Measurements from ENCODE around the gene SLC19A1.

Gene SLC19A1

GRCh38 chr21:45560106-45561021 lies 18.1 kb upstream of the SLC19A1 start:
- no peaks in the 10 kb centered on the region for H3K36me3 ChIP-seq (ENCODE audit: control insufficient read depth, insufficient read depth, low read length)
- no peaks in the 10 kb centered on the region for H3K27me3 ChIP-seq (ENCODE audit: control insufficient read depth, insufficient read depth, low read length)
- no peak overlapping the region for H3K4me3 ChIP-seq (ENCODE audit: low read length)
- no peaks in the 10 kb centered on the region for H3K4me1 ChIP-seq (ENCODE audit: control insufficient read depth, insufficient read depth, low read length)
- no peak overlapping the region for H3K9ac ChIP-seq (ENCODE audit: low read length)
- no peak overlapping the region for H3K27ac ChIP-seq (ENCODE audit: low read depth, low read length)

- H3K9ac ChIP-seq (ENCODE audit: low read length) = no peak overlapping the region
- no peak overlapping the region for H3K27ac ChIP-seq (ENCODE audit: low read depth, low read length)
- H3K4me1 ChIP-seq (ENCODE audit: control insufficient read depth, insufficient read depth, low read length) = no peaks in the 10 kb centered on the region
- H3K4me3 ChIP-seq (ENCODE audit: low read length) = no peak overlapping the region
- H3K27me3 ChIP-seq (ENCODE audit: control insufficient read depth, insufficient read depth, low read length) = no peaks in the 10 kb centered on the region
- H3K36me3 ChIP-seq (ENCODE audit: control insufficient read depth, insufficient read depth, low read length) = no peaks in the 10 kb centered on the region
These were observed 17.2 kb upstream of the SLC19A1 start for GRCh38 chr21:45559216-45560105.

- no peak overlapping the region for H3K4me3 ChIP-seq (ENCODE audit: low read length)
- no peaks in the 10 kb centered on the region for H3K27me3 ChIP-seq (ENCODE audit: control insufficient read depth, insufficient read depth, low read length)
- no peaks in the 10 kb centered on the region for H3K4me1 ChIP-seq (ENCODE audit: control insufficient read depth, insufficient read depth, low read length)
- no peaks in the 10 kb centered on the region for H3K36me3 ChIP-seq (ENCODE audit: control insufficient read depth, insufficient read depth, low read length)
- no peak overlapping the region for H3K9ac ChIP-seq (ENCODE audit: low read length)
- H3K27ac ChIP-seq (ENCODE audit: low read depth, low read length) = no peak overlapping the region
These were observed 15.9 kb upstream of the SLC19A1 start for GRCh38 chr21:45558044-45558721.

- no peak overlapping the region for H3K9ac ChIP-seq (ENCODE audit: low read length)
- no peaks in the 10 kb centered on the region for H3K27me3 ChIP-seq (ENCODE audit: control insufficient read depth, insufficient read depth, low read length)
- H3K4me3 ChIP-seq (ENCODE audit: low read length) = no peak overlapping the region
These were observed 15.4 kb upstream of the SLC19A1 start for GRCh38 chr21:45557616-45558043.

GRCh38 chr21:45556645-45557615 lies 14.7 kb upstream of the SLC19A1 start:
- H3K27me3 ChIP-seq (ENCODE audit: control insufficient read depth, insufficient read depth, low read length) = no peaks in the 10 kb centered on the region
- no peaks in the 10 kb centered on the region for H3K36me3 ChIP-seq (ENCODE audit: control insufficient read depth, insufficient read depth, low read length)
- no peak overlapping the region for H3K4me3 ChIP-seq (ENCODE audit: low read length)
- H3K9ac ChIP-seq (ENCODE audit: low read length) = no peak overlapping the region
- no peak overlapping the region for H3K27ac ChIP-seq (ENCODE audit: low read depth, low read length)
- no peaks in the 10 kb centered on the region for H3K4me1 ChIP-seq (ENCODE audit: control insufficient read depth, insufficient read depth, low read length)

More at GRCh38 chr21:45557616-45558043, 15.4 kb upstream of the SLC19A1 start:
- no peaks in the 10 kb centered on the region for H3K36me3 ChIP-seq (ENCODE audit: control insufficient read depth, insufficient read depth, low read length)
- H3K27ac ChIP-seq (ENCODE audit: low read depth, low read length) = no peak overlapping the region
- H3K4me1 ChIP-seq (ENCODE audit: control insufficient read depth, insufficient read depth, low read length) = no peaks in the 10 kb centered on the region

GRCh38 chr21:45556302-45556644 lies 14.0 kb upstream of the SLC19A1 start:
- Histone ChIP-seq H3K4me3 (ENCODE audit: low read length) (no peak overlapping the region), H3K27ac (ENCODE audit: low read depth, low read length) (no peak overlapping the region), H3K4me1 (ENCODE audit: control insufficient read depth, insufficient read depth, low read length) (no peaks in the 10 kb centered on the region), H3K27me3 (ENCODE audit: control insufficient read depth, insufficient read depth, low read length) (no peaks in the 10 kb centered on the region), H3K9ac (ENCODE audit: low read length) (no peak overlapping the region), H3K36me3 (ENCODE audit: control insufficient read depth, insufficient read depth, low read length) (no peaks in the 10 kb centered on the region)

- Histone ChIP-seq H3K4me1 (ENCODE audit: control insufficient read depth, insufficient read depth, low read length) (no peaks in the 10 kb centered on the region), H3K27ac (ENCODE audit: low read depth, low read length) (no peak overlapping the region), H3K27me3 (ENCODE audit: control insufficient read depth, insufficient read depth, low read length) (no peaks in the 10 kb centered on the region), H3K4me3 (ENCODE audit: low read length) (no peak overlapping the region), H3K9ac (ENCODE audit: low read length) (no peak overlapping the region), H3K36me3 (ENCODE audit: control insufficient read depth, insufficient read depth, low read length) (no peaks in the 10 kb centered on the region)
These were observed 13.5 kb upstream of the SLC19A1 start for GRCh38 chr21:45555557-45556301.

- Histone ChIP-seq H3K36me3 (ENCODE audit: control insufficient read depth, insufficient read depth, low read length) (no peaks in the 10 kb centered on the region), H3K4me1 (ENCODE audit: control insufficient read depth, insufficient read depth, low read length) (no peaks in the 10 kb centered on the region), H3K9ac (ENCODE audit: low read length) (no peak overlapping the region), H3K4me3 (ENCODE audit: low read length) (no peak overlapping the region), H3K27ac (ENCODE audit: low read depth, low read length) (no peak overlapping the region), H3K27me3 (ENCODE audit: control insufficient read depth, insufficient read depth, low read length) (no peaks in the 10 kb centered on the region)
These were observed 13.0 kb upstream of the SLC19A1 start for GRCh38 chr21:45555251-45555556.

GRCh38 chr21:45554477-45555175 lies 12.4 kb upstream of the SLC19A1 start:
- no peaks in the 10 kb centered on the region for H3K36me3 ChIP-seq (ENCODE audit: control insufficient read depth, insufficient read depth, low read length)
- no peak overlapping the region for H3K27ac ChIP-seq (ENCODE audit: low read depth, low read length)
- no peaks in the 10 kb centered on the region for H3K27me3 ChIP-seq (ENCODE audit: control insufficient read depth, insufficient read depth, low read length)
- peak overlapping the region; percentile 67 for H3K4me3 ChIP-seq (ENCODE audit: low read length)
- H3K4me1 ChIP-seq (ENCODE audit: control insufficient read depth, insufficient read depth, low read length) = no peaks in the 10 kb centered on the region
- H3K9ac ChIP-seq (ENCODE audit: low read length) = no peak overlapping the region

- no peaks in the 10 kb centered on the region for H3K36me3 ChIP-seq (ENCODE audit: control insufficient read depth, insufficient read depth, low read length)
- H3K27me3 ChIP-seq (ENCODE audit: control insufficient read depth, insufficient read depth, low read length) = no peaks in the 10 kb centered on the region
- no peak overlapping the region for H3K9ac ChIP-seq (ENCODE audit: low read length)
- H3K4me3 ChIP-seq (ENCODE audit: low read length) = no peak overlapping the region
- no peaks in the 10 kb centered on the region for H3K4me1 ChIP-seq (ENCODE audit: control insufficient read depth, insufficient read depth, low read length)
- H3K27ac ChIP-seq (ENCODE audit: low read depth, low read length) = no peak overlapping the region
These were observed 10.6 kb upstream of the SLC19A1 start for GRCh38 chr21:45552696-45553391.
